NCI-H2227 (cell line): ENCODE measurements around the gene NYNRIN.
A peak's percentile ranks its signal among the peaks of the same experiment; 100 is the strongest.

Experiments
- DNase-seq: peaks from one replicate; lab custom pipeline; 2025; ENCODE audit not compliant: unreplicated experiment; lab: John Stamatoyannopoulos, UW

NYNRIN gene

DNA sequence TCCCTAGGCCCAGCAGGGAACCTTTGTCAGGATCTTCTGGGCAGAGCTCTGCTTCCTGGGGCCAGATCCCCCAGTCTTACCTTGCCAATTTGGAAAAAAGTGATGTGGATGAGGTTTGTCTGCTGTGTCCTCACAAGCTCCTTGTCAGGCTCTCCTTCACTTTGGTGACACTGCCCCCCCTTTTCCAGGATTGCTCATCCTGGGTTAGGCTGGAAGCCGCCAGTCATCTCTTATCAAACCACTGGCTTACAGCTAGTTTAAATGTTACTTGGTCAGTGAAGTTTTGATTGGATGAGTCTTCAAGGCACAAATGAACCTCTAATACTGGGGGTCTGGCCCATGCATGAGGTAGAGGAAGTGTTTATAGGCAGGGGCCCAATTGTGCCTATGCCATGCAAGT is 15.3 kb downstream of the NYNRIN start:
- DNase-seq: no peak

DNA sequence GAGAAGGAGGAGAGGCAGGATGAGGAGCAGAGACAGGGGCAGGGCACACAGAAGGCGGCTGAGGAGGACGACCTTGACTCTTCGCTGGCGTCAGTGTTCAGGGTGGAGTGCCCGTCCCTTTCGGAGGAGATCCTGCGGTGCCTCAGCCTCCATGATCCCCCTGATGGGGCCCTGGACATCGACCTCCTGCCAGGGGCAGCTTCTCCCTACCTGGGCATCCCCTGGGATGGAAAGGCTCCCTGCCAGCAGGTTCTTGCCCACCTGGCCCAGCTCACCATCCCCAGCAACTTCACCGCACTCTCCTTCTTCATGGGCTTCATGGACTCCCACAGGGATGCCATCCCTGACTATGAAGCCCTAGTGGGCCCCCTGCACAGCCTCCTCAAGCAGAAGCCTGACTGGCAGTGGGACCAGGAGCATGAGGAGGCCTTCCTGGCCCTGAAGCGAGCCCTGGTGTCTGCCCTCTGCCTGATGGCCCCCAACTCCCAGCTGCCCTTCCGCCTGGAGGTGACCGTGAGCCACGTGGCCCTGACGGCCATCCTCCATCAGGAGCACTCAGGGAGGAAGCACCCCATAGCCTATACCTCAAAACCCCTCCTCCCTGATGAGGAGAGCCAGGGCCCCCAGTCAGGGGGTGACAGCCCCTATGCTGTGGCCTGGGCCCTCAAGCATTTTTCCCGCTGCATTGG is 16.1 kb downstream of the NYNRIN start:
- DNase-seq: no peak

DNA sequence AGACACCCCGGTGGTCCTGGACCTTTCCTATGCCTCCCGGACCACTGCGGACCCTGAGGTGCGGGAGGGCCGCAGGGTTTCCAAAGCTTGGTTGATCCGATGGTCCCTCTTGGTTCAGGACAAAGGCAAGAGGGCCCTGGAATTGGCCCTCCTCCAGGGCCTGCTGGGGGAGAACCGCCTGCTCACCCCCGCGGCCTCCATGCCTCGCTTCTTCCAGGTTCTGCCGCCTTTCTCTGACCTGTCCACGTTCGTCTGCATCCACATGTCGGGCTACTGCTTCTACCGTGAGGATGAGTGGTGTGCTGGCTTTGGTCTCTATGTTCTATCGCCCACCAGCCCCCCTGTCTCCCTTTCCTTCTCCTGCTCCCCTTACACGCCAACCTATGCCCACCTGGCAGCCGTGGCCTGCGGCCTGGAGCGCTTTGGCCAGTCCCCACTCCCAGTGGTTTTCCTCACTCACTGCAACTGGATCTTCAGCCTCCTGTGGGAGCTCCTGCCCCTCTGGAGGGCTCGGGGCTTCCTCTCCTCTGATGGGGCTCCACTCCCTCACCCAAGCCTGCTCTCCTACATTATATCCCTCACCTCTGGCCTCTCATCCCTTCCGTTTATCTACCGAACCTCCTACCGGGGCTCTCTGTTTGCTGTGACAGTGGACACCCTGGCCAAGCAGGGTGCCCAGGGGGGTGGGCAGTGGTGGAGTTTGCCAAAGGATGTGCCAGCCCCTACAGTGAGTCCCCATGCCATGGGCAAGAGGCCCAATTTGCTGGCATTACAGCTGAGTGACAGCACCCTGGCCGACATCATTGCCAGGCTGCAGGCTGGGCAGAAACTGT is 16.8 kb downstream of the NYNRIN start:
- DNase-seq: no peak

DNA sequence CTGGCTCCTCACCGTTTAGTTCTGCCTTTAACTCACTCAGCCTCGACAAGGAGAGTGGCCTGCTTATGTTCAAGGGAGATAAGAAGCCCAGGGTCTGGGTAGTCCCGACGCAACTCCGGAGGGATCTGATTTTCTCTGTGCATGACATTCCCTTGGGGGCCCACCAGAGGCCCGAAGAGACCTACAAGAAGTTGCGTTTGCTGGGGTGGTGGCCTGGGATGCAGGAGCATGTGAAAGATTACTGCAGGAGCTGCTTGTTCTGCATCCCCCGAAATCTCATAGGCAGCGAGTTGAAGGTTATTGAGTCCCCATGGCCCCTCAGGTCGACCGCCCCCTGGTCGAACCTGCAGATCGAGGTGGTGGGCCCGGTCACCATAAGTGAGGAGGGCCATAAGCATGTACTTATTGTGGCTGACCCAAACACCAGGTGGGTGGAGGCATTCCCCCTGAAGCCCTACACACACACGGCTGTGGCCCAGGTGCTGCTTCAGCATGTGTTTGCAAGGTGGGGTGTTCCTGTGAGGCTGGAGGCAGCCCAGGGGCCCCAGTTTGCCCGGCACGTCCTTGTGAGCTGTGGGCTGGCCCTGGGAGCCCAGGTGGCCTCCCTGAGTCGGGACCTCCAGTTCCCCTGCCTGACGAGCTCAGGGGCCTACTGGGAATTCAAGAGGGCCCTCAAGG is 17.6 kb downstream of the NYNRIN start:
- DNase-seq: no peak

DNA sequence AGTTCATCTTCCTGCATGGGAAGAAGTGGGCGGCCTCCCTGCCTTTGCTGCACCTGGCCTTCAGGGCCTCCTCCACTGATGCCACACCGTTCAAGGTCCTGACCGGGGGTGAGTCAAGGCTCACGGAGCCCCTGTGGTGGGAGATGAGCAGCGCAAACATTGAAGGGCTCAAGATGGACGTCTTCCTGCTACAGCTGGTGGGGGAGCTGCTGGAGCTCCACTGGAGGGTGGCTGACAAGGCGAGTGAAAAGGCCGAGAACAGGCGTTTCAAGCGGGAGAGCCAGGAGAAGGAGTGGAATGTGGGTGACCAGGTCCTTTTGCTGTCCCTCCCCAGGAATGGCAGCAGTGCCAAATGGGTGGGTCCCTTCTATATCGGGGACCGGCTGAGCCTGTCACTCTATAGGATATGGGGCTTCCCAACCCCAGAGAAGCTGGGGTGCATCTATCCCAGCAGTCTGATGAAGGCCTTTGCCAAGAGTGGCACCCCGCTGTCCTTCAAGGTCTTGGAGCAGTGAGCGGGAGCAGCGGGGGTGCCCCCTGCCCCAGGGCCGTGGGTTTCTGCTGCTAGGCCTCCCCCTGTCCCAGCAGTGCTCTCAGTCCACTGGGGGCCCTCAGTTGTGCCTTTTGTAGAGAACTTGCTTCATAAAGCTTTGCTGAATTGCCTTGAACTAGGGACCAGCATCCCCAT is 18.3 kb downstream of the NYNRIN start:
- DNase-seq: no peak

DNA sequence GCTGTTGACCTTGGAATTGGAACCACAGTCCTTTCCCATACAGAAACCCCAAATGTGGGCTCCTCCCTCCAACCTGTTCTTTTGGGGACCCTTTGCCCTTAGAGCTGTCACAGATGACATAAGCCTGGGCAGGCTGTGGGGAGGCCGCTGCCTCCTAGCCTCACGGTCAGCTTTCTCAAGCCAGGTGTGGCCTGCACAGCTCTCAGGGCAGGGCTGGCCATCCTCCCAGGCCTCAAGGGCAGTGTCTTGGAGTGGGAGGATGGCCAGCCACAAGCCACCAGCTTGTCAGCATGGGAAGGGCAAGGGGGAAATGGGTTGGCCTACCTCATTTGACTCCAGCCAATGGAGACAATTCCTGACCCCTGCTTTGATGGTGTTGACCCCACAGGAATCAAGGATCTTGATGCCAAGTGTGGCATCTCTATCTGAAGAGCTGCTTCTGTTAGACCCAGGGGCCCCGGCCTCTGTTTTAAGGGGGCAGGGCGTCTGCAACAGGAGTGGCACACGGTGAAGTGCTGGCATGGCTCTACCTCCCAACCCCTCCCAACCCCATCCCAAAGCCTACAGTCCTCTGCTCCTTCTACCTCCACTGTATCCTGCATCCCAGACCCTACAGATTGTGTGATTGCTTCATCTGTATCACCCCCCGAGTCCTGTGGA is 19.2 kb downstream of the NYNRIN start:
- DNase-seq: no peak

DNA sequence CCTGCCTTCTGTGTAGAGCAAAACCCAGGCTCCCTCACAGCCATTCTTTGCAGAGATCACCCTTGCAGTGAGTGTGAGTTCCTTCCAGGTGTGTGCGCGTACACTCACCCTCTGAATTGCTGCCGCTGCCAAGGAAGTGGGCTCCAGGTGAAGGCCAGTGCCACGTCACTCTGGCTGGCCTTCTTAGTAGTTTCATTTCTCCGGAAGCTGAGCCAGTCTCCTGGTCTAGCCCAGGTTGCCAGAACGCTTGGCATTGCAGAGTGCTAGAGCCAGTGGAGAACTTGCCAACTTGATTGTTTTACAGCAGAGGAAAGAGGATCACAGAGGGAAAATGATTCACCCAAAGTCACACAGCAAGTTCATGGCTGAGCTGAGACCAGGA is 19.7 kb downstream of the NYNRIN start:
- no peak for DNase-seq

DNA sequence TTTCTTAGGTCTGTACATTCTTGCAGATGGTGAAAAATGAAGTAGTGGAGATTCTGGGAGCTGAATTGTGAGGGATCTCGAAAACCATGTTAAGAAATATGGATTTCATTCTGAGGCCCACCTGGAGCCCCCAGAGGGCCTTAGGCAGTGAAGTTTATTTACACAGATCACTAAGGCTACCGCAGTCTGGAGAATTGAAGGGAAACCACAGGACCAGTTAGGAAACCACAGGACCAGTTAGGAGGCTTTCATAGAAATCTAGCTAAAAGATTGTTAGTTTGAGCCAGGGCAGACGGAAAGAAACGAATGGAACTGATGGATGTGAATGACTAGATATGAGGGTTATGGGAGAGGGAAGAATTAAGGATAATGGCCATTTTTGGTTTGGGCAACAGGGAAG is 23.5 kb downstream of the NYNRIN start:
- no peak for DNase-seq

DNA sequence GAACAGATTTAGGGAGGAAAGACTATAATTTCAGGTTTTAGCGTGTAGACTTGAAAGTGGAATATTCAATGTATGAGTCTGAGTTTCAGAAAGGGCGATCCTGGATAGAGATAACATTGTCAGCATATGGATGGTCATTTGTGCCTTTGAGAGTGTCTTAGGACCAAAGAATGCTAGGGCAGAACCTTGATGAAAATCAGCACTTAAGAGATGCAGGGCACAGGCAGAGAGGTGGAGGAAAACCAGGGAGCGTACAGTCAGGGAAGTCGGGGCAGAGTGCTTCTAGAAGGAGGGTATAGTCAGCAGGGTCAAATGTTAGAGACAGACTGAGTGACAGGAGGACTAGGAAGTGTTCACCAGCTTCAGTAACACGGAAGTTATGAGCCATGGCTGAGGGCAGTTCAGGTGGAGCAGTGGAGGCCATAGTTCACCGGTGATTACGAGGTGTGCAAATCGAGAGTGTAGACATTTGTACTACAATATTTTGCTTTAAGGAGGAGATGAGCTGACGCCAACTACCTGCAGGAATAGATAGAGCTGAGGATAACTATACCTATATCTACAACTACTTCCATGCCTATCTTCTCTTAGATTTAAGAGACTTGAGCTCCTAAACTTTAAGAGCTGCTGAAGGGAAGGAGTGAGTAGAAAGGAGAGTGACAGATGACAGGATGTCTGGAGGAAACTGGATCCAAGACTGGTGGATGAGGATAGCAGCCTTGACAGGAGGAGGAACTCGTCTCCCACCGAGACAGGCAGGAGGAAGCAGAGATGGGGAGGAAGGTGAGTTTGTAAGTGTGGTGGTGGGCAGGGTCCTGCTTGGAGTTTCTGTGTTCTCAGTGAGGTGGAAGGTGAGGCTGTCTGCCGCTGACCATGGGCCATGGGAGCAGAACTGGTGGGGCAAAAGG is 24.1 kb downstream of the NYNRIN start:
- DNase-seq: no peak

DNA sequence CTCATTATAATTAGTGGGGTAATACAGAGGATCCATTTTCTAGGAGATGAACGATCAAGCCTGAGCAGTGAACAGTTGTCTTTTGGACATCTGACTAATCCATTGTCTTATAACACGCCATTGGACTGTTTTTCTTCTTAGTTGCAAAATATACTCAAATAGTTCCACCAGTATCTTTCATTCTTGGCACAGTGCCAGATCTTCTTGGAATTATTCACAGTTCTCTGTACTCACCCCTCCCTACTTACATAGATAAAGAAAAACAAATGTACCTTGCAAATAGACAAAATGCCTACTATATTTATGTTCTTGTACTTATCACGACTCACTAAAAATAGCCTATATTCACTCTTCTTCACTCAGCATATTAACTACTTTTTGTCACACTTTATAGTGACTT is 26.9 kb downstream of the NYNRIN start:
- DNase-seq: peak; percentile 38

DNA sequence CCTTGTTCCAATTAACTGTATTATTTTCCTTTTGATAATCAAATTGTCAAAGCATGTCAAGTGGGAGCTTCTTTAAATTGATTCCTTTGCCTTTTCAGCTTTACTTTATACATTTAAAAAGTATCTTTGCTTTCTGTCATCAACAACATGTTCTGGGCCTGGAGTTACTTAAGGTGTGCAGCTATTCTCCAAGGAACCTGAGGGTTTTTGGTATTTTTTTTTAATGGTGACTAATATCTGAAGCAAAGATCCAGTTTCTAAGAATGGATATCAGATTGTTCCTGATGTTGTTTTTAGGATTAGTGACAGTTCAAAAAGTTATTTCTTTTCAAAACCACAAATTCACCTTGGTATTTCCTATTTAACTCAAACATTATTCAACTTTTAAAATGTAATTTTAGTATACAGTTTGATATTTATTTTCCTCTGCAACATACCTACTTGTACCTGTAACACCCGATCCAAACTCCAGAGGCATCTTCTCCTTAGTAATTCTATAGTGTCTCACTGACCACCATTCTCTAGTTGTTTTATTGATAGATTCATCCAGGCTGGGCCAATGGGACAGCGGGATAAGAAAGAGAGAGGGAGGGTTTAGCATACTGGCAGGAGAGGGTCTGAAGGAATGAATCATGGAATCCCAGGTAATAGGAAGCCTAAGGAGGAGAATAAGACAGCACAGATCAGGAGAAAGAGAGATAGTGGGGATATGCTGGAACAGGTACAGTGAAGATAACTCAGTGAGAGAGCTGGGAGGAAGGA is 27.5 kb downstream of the NYNRIN start:
- no peak for DNase-seq

DNA sequence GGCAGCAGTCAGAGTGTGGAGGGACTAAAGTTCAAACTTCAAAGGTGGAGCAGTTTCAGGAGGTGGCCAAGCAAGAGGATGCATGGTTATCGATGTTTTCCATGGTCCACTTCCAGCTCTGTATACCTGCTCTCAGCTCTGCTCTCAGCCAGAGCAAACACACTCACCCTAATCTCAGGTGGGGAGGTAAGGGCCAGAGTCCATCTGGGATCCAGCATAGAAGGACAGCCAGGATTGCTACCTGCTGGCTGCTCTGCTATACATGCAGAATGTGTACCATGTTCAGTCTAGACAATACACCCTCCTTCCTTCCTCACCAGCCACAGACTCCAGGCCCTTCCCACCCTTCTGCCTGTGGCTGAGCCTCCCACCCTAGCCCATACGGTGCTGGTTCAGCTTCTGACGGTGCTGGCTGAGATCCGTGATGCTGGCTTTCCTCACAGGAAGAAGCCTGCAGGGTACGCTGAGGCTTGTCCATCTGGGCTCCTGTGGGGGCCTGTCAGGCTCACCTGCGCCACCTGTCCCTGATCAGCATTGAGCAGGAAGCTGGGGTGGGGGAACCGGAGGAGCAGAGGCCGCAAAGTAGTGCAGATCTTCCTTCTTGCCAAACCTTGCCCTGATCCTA is 28.2 kb downstream of the NYNRIN start:
- DNase-seq: no peak

DNA sequence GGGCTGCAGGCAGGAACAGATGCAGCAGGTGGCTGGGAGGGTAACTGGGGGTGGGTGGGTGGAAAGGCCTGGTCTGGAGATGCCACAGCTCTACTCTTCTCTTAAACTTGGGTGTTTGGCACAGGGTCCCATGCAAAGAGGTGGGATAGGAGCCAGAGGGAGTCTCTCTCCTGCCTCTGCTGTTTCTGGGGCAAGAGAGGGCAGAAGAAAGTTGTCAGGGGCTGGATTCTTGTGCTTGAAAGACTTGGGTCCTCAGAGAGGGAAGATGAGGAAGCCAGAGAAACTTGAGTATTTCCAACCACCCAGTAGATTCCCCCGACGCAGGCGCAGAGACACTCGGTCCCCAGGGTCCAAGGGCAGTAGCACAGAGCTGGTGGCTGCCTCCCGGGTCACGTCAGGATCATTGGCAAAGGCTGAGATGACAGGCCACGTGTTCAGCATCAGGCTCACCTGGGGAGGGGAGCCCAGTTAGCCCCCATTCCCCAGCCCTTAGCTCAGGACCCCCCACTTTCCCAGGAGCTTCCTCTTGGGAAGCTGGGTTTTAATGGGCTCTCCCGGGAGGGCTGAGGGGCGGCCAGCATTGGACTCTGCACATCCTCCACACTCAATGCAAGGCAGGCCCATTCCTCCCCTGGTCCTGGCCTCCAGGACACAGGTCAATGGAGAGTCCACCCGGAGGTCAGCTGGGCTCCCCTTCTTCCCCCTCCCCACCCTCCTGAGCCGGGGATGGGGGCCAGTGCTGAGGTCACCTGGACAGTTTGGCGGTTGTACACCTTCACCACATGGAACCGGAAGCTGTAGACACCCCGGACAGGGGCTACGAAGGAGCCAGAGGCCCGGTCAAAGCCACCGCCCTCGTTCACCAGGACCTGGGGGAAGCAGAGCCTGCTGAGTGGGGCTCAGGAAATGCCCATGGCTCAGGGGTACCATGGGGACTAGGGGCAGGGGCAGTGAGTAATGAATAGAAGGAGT is 29.0 kb downstream of the NYNRIN start:
- DNase-seq: no peak

DNA sequence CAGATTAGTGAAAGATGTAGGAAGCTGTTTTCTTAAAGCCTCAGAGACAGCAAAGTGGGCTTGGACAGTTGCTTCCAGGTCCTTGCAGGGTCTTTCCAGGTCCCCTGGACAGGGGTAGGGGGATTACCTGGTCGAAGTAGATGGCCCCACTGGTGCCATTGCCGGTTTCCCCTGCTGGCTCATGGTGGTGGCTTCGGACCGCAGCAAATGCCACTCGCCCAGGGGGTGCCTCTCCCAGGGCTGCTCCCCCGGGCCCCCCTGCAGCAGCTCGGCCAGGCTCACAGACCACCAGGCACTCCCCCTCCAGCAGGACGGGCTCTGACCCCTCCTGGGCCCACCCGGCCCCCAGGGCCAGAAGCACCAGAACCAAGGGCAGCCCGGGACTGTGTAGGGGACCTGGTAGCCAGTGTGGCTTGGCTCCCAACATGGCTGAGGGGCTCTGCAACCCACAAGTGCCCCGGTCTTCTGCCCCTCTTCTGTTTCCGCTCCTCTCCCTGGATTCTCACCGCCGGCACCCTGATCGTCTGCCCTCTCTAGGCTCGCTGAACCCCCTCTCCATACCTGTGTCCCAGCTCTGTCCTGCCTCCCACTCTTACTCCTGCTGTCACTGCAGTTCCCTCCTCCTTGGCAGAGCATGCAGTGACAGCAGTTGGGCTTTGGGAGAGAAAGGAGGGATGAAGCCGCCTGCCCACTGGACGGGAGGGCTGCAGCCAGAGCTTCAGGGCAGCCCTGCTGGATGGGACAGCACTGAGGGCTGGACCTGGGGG is 30.0 kb downstream of the NYNRIN start:
- no peak for DNase-seq

DNA sequence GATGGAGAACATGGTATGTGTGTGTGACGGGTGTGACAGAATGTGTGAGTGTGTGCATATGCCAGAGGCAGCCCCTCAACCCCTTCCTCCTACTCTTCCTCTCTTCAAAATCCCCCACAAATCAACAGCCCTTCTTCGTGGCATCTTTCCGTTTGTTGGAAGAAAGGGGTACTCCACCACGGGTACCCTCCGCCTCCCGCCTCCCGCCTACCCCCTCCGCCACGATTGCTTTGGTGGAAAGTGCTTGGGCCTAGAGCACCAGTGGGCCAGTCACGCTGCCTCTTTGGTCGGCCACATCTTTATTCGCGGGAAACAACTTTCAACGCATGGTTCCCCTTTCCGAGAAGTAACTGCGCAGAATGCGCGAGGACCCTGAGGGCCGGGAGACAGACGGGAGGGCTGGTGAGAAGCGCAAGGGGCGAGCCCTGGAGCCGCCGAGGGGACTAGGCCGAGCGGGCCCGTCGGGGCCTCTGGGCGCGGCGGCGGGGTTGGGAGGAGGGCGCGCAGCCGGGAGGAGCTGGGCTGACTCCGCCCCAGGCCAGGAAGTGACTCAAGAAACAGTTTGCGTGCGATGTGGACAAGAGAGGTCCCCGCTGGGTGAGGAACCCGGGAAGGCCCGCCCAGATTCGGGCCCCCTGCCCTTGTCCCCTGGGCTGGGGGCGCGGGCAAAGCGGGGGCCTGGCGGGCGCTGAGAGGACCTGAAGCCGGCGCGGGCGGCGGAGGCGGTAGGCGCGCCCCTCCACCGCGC is 30.8 kb downstream of the NYNRIN start, which contains the start of the genes CBLN3 and KHNYN:
TSS of gene CBLN3 (minus strand) at position 274 of the 748 bp plus-strand sequence. CDS start 614 bp downstream, outside the sequence.
TSS of gene KHNYN (plus strand) at position 560 of the 748 bp plus-strand sequence. CDS start 777 bp downstream, outside the sequence.
- DNase-seq: peak; percentile 89
